ENCODE data around the gene ZBTB49.

DNA sequence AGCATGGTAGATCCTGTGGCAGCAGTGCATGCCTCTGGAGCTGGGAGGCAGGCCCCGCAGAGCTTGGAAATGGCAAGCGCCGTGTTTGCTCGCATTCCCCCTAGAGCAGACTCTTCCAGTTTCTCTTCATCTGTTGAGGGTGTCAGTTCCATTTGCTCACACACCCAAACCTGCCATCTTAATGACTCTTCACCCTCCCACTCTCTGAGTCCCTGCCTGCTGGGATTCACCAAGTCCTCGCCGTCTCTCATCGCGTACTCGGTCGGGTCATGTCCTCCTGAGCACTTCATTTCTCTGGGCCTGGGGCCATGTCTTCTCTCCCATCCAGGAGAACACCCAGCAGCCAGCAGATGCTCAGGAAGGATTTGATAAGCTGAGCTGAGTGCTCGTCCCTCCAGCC lies 16.9 kb downstream of the ZBTB49 start:
- TF ChIP-seq POLR2A (IDR thresholded peaks at IDR 0.05) = no peak
- TF ChIP-seq, protein P1, sequence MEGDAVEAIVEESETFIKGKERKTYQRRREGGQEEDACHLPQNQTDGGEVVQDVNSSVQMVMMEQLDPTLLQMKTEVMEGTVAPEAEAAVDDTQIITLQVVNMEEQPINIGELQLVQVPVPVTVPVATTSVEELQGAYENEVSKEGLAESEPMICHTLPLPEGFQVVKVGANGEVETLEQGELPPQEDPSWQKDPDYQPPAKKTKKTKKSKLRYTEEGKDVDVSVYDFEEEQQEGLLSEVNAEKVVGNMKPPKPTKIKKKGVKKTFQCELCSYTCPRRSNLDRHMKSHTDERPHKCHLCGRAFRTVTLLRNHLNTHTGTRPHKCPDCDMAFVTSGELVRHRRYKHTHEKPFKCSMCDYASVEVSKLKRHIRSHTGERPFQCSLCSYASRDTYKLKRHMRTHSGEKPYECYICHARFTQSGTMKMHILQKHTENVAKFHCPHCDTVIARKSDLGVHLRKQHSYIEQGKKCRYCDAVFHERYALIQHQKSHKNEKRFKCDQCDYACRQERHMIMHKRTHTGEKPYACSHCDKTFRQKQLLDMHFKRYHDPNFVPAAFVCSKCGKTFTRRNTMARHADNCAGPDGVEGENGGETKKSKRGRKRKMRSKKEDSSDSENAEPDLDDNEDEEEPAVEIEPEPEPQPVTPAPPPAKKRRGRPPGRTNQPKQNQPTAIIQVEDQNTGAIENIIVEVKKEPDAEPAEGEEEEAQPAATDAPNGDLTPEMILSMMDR (IDR thresholded peaks at IDR 0.05) = no peak
